Measurements from ENCODE around the gene GSTO2.

Gene GSTO2

DNA sequence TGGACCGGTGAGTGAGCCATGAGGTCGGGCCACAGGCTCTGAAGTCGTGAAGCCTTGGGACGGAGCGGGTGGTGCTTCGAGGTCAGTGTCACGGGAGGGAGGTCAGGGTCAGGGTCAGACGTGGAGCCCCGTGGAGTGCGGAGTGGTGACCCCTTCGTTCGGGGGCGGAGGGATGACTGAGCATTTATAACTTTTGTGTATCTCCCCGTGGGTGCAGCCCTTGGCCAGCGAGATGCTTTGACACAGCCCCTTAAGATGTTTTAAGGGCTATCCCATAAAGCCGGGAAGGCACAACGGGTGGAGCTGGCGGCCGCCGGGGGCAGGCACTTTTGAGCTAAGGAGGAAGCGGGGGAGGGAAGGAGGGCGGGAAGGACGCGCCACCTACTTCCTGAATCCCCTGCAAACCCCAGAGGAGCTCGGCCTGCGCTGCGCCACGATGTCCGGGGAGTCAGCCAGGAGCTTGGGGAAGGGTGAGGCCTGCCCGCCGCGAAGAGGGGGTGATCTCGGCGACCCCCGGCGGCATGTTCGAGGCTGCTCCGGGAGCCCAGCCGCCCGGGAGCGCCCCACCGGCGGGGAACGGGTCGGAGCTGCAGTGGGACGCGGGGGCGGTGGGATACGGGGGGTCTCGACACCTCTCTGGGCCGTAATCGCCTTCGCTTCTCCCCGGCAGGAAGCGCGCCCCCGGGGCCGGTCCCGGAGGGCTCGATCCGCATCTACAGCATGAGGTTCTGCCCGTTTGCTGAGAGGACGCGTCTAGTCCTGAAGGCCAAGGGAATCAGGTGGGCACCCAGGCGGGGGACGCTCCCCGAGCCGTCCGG, 14.3 kb upstream of the GSTO2 start, which contains the start of gene GSTO1:
GSTO1 (plus strand) TSS at position 400 of the 818 bp plus-strand sequence; CDS start at position 437, 37 bp downstream.
- DNase-seq, result peak; percentile 56

DNA sequence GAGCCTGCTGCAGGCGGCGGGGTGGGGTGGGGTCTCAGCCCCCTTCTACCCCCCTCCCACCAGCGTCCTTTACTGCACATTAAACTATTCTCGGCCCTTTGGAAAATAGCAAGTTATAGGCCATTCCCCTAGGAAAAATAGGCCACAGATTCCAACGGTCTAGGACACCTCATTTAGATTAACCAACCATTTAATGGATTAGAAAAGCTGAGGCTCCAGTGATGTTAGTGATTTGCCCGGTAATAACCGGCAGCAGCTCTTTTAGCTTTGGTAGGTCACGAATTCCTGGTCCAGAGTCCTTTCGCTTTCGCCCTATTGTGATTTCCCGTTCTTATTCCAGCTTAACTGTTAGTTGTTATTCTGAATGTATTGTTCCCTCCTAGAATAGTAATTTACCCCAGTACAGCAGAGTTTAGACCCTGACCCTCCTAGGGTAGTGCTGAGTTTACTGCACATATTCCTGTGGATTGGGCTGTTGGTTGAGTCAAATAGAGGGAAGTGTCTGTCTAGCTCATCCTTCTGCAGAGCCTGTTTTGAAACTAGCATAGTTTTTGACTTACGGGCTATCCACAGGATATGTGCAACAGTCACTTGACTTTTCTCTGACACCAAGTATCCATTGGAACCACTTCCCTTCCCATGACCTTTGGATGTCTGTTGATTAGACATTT, 13.5 kb upstream of the GSTO2 start:
- DNase-seq, result peak; percentile 30

DNA sequence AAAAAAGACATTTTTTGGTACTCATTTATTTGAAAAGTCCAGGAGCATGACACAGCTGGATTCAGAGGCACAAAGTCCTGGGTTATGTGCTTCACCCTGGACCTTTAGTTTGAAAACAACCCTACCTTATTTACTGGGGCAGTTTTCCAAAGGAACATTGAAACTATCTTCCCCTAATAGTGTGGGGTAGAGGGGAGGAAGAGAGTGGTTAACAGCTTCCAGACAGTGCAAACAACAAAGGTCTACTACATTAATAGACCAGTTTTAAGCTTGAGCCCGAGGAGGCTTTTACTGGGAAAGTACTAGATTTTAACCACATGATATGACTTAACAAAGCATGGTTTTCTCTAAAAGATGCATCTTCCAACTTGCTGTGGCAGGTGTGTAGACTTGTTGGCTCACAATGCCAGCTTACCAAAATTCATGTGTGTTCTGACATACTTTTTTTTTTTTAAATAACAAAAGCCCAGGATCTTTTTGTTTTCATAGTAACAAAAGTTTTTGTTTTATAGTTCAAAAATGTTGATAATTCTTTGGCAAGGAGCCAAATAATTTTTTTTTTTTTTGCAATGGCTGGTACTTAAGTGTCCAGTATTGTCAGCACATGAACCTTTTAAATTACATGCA, 12.5 kb upstream of the GSTO2 start:
- peak; percentile 58 for DNase-seq

DNA sequence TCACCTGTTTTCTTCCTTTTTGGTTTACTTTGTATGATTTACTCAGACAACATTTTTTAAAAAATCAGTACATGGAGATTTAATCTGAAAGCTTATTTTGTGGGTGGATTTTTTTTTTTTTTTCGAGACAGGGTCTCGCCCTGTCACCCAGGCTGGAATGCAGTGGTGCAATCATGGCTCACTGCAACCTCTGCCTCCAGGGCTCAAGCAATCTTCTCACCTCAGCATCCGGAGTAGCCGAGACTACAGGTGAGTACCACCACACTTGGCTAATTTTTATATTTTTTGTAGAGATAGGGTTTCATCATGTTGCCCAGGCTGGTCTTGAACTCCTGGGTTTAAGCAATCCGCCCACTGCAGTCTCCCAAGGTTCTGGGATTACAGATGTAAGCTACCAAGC, 11.7 kb upstream of the GSTO2 start:
- no peak for DNase-seq

DNA sequence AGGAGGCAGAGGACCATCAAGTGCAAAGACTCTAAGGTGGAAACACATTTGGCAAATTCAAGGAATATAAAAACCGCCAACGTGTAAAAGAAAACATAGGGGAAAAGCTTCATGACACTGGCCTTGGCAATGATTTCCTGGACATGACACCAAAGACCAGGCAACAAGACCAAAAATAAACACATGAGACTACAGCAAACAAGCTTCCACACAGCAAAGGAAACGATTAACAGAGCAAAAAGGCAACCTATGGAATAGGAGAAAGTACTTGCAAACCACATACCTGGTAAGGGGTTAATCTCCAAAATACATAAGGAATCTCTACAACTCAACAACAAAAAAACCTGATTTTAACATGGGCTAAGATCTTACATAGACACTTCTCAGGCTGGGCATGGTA, 10.8 kb upstream of the GSTO2 start:
- no peak for DNase-seq

DNA sequence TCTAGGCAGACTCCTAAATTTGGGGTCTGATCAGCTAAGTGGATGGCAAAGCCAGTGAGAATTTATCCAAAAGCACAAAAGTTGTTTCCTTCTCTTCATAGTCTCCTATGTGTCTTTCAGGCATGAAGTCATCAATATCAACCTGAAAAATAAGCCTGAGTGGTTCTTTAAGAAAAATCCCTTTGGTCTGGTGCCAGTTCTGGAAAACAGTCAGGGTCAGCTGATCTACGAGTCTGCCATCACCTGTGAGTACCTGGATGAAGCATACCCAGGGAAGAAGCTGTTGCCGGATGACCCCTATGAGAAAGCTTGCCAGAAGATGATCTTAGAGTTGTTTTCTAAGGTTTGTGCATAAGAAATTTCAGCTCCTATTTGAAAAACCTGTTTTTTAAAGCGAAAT, 9.5 kb upstream of the GSTO2 start:
- no peak for DNase-seq

DNA sequence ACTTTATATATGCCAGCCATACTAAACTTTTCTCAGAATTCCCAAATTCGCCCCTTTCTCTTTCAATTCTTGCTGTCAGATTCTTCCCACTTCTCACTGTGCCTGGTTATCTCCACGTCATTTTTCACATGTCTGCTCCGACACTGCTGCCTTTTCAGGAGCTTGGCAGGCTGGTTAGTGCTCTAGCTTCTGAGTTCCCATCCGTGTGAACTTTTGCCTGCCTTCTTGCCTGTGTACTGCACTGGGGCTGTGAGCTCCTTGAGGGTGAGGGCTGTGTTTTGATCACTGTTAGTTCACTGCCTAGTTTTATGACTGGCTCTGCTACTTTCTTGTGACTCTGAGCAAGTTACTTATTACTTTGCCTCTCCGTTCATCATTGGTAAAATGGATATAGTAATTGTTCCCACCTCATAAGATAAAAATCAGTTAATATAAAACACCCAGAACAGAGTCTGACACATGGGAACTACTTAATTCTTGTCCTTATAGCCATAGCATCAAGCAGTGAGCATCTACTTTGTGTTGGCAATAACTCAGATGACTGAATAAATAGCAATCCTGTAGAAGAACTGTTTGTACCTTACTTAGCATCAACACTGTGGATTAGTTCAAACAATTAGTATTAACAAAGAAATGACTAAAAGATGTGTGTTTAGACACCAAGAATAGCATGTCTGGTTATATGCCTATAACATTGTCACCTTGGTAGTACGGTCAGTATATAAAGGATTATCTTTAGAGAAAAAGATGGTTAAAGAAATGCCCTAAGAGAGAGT, 8.8 kb upstream of the GSTO2 start:
- no peak for DNase-seq

DNA sequence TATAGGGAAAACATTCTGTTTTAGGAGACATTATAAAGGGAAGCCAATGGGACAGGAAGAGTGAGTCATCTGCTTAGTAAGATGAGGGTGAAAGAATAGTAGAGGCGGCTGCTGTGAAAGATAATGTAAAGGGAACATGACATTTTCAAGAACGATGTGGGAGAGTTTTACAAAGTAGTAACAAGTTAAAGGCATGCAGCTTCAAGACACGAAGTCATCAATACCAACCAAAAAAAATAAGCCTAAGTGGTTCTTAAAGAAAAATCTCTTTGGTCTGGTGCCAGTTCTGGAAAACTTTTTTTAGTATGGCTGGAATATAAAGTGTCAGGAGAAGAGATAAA, 8.2 kb upstream of the GSTO2 start:
- no peak for DNase-seq

DNA sequence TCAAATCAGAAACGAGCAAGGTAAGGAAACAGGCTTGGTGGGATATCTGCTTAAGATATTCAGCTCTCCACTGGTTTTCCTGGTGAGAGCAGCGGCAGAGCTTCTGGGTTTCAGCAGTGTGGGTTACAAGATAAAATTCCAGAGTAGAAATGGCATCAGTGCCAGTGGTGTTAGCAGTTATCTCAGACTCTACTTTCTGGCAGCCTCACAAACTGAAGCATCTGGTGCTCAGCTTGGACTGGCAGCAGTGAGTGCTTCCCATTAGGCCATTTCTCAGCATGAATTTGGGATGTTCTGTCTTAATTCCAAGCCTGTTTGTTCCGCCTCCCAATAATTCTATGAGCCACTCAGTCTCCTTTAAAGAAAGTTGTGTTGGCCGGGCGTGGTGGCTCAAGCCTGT, 6.9 kb upstream of the GSTO2 start:
- no peak for DNase-seq

DNA sequence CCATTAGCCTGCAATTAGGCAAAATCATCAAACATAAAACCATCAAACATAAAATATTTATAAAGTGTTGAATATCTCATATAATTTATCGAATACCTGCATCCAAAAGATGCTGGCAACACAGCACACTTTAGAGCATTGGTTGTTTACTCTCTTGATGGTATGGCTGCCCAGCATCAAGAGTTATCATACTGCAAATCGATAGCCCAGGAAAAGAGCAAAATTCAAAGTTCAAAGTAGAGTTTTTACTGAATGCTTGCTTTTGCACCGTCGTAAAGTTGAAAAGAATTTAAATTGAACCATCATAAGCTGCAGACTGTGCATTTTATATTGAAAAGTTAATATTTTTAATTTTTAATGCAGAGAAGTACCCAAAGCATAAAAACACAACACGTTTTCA, 4.2 kb upstream of the GSTO2 start:
- no peak for DNase-seq

DNA sequence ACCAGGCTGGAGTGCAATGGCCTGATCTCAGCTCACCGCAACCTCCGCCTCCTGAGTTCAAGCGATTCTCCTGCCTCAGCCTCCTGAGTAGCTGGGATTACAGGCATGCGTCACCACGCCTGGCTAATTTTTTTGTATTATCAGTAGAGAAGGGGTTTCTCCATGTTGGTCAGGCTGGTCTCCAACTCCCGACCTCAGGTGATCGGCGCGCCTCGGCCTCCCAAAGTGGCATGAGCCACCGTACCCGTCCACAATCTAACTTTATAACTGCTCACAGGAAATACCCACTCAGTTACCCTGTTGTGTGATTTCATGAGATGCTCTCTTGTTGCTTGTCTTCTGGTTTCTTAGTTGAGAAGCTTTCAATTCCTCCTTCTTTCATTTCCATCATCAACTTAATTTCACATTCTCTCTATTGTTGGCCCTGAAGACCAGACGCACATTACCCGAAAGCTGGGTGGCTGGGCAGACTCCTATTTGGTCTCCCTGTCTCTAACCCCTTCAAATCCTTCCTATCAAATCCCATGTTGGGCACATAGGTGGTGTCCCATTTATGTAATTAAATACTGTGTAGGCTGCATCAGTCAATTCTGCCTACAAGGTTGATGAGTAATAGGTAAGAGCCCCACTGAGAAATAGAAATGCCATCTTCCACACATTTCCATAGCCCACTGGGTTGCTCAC, 1.1 kb upstream of the GSTO2 start:
- DNase-seq, result no peak

DNA sequence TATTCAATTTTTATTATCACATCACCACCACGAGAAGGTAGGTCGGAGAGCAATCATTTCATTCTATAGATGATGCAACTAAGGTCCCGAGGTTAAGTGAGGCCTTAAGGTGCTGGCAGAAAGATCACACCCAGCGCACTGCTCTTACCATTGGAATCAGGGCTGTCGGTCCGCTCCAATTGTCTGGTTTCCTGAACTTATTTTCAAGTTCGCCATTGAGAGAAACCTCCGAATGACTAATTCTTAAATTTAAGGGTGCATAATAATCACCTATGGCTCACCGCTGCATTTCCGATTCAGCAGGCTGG, 625 bp upstream of the GSTO2 start:
- DNase-seq, result no peak

DNA sequence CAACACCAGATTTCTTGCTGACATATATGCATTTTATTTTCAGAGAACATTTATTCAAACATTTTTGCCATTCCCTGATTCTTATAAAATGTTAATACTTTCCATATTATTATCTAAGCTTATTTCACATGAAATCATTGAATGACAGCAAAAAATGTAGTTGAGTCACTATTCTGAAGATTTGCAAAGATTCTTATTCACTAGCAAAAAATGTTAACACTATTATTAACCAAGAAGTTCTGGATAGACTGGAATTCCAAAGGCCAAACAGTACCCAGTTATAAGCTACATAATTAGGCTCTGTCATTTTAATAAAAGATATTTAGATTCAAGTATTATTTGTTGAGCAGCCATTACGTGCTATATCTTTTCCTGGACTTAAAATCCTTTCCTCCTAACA, 4.3 kb downstream of the GSTO2 start:
- DNase-seq, result no peak

DNA sequence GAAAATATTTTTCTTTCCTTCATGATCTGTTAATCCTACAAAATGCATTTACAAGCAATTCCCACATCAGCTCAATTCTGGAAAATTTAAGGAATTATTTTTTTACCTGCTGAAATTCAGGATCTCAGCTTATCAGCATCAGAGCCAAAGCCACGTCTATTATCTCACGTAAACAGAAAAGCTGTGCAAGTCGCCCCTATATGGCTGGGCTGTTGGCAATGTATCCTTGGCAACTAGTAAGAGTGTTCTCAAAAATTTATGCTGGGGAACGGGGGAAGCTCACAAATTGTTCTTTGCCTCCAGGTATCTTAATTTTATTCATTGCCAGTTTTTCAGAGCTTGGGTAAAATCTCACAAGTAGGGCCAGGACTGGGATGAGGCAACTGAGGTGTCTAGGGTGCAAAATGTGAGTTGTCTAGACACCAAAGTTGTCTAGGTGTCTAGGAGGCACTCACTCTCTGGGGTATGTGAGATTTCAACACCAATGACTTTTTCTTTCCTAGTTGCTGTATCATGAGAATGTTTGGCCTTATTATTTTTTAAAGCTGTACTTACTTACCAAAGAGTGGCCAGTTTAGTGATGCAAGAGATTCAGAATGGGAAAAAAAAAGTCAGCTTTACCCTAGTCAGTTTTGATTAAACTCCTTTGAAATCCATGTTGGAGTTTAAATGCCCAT, 5.1 kb downstream of the GSTO2 start:
- no peak for DNase-seq

DNA sequence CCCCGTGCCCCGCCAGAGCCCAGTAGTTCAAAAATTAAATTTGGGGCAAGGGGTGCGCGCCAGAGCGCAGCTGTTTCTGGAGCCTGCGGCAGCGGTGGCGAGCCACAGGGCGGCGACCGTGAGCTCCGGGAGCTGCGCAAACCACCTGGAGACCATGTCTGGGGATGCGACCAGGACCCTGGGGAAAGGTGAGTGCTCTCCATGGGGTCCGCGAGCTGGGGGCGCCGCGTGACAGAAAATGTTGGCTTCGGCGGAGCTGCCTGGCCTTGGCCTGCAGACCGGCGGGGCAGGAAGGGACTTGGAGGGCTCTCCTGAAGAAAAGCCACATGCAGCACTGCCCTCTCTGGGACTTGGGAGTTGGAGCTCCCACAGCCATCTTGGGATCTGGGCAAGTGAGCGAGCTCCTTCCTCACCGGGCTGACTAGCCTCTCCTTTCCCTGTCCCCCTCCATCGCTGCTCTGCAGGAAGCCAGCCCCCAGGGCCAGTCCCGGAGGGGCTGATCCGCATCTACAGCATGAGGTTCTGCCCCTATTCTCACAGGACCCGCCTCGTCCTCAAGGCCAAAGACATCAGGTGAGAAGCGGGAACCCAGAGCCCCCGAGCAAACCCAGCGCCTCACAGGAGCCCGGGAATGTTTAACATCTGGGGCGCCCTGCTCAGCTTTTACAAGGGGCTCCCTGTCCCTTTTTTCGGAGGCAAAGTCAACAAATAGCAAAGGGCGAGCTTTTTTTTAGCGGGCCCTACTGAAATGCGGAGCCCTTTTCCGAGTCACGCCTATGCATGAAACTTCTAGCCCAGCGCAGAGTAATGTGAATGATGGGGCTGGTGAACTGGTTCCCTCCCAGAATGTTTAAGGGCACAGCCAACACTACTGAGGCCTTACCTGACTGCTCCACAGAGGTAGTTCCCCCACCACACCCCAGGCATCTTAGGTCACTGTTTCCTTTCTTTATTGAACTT, 6.1 kb downstream of the GSTO2 start:
- peak; percentile 41 for DNase-seq

DNA sequence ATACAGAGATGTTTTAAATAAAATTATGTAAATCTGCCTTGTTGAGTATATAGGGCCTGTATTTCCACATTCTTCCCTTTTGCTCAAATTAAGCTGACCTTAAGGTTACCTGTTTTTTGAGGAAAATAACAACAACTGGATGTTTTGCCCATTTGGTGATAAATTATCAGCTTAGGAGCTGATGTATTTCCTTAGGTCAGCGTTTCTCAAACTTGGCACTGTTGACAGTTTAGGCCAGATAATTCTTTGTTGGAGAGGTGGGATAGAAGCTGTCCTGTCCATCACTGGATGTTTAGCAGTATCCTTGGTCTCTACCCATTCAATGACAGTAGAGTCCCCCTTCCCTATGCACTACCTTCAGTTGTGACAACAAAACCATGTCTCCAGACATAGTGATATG, 7.2 kb downstream of the GSTO2 start:
- no peak for DNase-seq

DNA sequence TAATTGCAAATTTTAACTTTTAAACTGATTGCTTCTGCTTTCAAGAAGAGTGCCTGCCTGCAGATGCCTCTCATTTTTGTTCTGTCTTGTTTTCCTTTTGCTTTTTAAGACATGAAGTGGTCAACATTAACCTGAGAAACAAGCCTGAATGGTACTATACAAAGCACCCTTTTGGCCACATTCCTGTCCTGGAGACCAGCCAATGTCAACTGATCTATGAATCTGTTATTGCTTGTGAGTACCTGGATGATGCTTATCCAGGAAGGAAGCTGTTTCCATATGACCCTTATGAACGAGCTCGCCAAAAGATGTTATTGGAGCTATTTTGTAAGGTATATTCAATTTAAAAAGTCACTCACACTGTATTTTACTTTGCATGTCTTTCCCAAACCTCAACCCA, 8.8 kb downstream of the GSTO2 start:
- no peak for DNase-seq

DNA sequence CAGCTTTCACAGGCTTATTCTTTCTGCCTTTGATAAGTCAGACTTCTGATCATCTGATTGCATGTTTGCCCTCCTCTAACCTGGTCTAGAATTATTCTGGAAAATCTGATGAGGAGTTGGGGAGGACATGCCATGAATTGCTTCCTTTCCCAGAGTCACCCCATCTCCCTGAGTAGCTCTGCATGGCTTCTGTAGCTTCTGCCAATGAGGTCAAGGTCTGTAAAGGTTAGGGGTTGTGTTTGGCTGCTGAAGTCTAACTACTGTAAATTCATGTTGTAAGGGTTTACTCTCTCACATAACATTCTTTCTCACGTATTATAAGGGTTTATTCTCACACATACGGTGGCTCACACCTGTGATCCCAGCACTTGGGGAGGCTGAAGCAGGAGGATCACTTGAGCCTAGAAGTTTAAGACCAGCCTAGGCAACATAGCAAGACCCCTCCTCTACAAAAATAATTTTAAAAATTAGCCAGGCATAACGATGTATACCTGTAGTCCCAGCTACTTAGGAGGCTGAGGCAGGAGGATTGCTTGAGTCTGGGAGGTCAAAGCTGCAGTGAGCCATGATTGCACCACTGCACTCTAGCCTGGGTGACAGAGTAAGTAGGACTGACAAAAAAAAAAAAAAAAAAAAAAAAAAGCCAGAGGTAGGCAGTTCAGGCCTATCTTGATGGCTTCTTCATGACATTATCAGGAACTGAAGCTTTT, 10.7 kb downstream of the GSTO2 start:
- no peak for DNase-seq

DNA sequence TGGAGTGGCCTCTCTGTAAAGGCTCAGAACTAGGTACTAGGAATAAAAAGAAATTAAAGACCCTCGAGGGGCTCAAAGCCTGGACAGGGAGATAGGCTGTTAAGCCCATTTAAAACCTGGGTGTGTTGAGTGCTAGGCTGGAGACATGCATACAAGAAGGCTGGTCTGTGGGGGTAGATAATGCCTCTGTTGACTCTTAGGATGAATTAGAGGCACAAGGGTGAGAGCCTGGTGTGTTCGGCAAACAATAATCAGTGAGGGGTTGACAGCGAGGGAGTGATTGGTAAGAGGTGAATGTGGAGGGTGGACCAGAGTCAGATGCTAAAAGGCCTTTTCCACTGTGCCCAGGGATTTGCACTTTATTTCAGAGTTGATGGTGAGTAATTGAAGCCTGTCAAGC, 12.7 kb downstream of the GSTO2 start:
- DNase-seq, result no peak

DNA sequence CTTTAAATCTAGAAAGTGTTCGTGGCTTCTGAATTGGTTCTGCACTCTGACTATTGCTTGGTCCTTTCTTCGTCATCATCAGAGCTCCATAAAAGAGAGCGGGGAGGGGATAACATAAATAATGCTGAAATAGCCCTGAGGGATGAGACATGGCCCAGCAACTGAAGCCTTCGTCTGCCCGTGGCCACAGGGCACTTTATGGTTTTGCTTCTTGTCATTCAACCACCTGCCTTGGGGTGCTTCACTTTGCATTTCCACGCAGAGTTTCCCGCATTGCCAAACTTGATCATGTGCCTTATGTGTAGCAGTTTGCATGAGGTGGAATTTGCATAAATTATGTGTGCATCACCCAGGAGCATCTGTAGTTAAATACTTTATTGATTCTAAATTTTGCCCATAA, 15.9 kb downstream of the GSTO2 start:
- no peak for DNase-seq

DNA sequence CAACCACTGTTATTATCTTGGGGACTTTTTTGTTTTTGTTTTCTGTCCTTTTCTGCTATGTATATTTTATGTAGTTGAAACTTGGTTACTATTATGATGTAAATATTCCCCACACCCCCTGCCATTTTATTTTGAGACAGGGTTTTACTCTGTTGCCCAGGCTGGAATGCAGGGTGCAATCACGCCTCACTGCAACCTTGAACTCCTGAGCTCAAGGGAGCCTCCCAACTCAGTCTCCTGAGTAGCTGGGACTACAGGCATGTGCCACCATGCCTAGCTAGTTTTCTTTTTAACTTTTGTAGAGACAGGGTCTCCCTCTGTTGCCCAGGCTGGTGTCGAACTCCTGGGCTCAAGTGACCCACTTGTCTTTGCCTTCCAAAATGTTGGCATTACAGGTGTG, 18.0 kb downstream of the GSTO2 start:
- no peak for DNase-seq
